NCI-H2107 treated with DMSO at 0.1 percent for 48 hours (cell line): ENCODE results near the gene TMEM134.
A peak's percentile ranks its signal among the peaks of the same experiment; 100 is the strongest.
"Not testable (repeated sequence)": the region's sequence is repeated elsewhere in the genome, so short reads cannot be mapped to it uniquely, and the experiment has no call there.

Experiments
- DNase-seq: peaks from one replicate; lab custom pipeline; 2025; ENCODE audit not compliant: unreplicated experiment; lab: John Stamatoyannopoulos, UW

The TMEM134 gene, protein sequence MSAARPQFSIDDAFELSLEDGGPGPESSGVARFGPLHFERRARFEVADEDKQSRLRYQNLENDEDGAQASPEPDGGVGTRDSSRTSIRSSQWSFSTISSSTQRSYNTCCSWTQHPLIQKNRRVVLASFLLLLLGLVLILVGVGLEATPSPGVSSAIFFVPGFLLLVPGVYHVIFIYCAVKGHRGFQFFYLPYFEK

DNA sequence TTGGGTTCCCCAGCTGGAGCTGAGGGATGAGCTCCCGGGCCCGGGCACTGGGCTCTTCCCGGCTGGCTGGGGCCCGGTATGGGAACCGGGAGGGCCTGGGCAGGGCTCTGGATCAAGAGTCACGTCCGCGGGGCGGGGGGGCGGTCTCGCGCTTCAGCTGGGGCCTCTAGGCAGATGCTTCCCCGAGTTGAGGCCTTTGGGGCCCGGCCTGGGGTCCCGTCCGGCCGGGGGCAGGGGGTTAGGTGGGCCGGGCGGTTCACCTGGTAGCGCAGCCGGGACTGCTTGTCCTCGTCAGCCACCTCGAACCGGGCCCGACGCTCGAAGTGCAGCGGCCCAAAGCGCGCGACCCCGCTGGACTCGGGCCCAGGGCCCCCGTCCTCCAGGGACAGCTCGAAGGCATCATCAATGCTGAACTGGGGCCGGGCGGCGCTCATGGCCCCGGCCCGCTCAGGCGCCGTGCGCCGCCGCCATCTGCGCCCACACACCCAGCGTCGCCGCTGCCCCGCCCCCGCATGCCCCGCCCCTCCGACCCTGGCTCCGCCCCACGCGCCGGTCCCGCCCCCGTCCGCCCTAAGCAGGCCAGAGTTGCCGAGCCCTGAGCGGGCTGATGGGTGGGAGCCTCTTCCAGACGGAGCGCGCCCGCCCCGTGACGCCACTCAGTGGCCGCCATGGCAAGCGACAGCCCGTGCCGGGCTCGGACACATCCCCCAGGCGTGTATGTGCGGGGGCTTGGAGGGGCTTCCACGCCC, at the start of gene TMEM134:
TSS of gene TMEM134 (minus strand) at position 493 of the 749 bp plus-strand sequence. CDS start at position 434, 59 bp downstream.
- DNase-seq = peak; percentile 54

DNA sequence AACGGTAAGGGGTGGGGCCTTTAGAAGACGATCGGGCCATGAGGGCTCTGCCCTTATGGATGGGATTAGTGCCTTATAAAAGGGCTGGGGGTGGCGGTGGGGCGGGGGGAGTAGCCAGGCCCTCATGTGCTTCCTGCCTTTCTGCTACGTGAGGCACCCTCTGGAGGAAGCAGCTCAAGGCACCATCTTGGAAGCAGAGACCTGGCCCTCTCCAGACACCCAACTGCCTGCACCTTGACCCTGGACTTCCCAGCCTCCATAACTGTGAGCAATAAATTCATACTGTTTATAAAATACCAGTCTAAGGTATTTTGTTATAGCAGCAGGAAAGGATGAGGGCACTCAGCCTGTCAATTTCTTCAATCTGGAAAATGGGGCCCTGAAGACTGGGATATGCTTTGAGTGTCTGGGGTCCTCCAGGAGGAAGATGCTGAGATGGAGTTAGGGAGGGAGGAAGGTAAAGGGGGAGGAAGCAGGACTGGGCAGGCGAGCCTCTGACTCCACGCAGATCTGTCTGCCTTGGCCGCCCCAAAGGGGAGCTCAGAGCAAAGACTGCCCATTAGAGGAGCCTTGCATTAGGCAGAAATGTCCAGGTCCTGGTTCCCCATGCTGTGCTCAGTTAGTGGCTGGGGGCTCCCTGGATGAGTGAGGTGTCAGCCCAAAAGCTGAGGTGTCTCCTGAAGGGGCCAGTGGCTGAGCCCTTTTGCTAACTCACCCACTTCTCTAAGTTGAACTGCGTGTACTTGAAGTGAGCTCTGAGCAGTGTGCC, 48.9 kb upstream of the TMEM134 start:
- no peak for DNase-seq

- no peak for DNase-seq
Measured at GRCh38 chr11:67516806-67517205, 47.8 kb upstream of the TMEM134 start.

GRCh38 chr11:67514116-67514515, 45.1 kb upstream of the TMEM134 start:
- no peak for DNase-seq

DNA sequence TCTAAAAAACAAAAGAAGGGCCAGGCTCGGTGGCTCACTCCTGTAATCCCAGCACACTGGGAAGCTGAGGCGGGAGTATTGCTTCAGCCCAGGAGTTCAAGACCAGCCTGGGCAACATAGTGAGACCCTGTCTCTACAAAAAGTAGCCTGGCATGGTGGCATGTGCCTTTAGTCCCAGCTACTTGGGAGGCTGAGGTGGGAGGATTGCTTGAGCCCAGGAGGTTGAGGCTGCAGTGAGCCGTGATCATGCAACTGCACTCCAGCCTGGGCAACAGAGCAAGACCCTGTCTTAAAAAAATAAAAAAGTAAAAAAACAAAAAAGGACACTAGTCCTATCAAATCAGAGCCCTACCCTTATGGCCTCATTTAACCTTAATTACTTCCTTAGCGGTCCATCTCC, 42.5 kb upstream of the TMEM134 start:
- DNase-seq = not testable (repeated sequence)

- DNase-seq = no peak
Measured at GRCh38 chr11:67510023-67510345, 40.9 kb upstream of the TMEM134 start.

- DNase-seq = peak; percentile 89
Measured at GRCh38 chr11:67508486-67509121, 39.6 kb upstream of the TMEM134 start.

- peak; percentile 90 for DNase-seq
Measured at GRCh38 chr11:67507864-67508485, 38.9 kb upstream of the TMEM134 start, which contains the start of gene CDK2AP2. CDK2AP2 (minus strand) TSS chr11:67508162; CDS start chr11:67508082, 80 bp downstream.

DNA sequence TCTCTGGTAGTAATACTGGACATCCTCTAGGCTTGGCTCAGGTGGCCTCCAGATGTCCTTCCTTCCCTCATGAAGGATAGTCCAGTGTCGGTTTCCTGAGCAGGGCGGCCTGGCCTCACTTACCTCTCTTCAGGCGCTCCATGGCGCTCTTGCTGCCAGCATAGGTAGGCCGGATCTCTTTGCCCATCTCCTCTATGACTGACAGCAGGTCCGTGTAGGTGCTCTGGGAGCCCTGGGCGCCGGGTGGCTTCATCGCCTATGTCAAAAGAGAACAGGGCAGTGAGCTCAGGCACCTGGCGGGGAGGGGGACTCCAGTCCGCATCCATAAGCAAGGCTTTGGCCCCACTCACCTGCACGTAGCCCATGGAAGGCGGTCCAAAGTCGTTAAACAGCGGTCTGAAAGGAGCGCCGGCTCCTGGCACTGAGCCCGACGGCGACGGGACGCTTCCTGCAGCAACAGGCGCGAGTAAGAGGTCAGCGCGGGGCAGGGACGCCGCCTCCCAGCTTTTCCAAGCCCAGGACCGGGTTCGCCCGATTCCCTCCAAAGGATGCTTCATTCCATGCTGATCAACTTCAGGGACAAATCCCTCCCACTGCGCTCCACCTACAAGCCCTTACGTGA, 38.3 kb upstream of the TMEM134 start:
- no peak for DNase-seq

GRCh38 chr11:67506426-67507051, 37.5 kb upstream of the TMEM134 start:
- DNase-seq = no peak

GRCh38 chr11:67505605-67506396, 36.8 kb upstream of the TMEM134 start:
- peak; percentile 31 for DNase-seq

DNA sequence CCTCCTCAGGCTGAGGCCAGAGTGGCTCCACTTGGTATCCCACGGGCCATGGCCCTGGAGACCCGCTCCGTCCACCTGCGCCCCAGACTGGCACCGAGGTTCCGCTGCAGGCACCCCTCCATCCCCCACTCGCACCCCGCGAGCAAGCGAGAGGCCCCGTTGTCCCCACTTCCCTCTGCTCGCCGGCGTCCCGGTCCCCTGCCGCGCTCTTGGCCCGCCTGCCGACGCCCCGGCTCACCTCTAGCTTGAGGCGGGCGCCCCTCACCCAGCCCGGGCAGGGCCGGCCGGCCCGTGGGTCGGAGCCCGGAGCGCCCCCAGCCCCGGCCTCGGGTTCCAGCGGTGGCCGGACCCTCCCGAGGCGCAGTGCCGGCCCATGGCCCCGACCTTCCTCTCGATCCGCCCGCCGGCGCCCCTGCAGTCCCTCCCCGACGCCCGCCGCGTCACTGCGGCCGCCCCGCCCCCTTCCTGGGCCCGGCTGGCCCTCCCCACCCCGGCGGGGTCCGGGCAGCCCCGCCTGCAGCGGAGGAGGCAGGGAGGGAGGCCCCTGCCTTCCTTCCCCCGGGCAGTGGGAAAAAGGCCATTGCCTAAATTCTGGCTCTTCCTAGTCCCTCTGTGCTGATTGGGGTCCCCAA, 36.0 kb upstream of the TMEM134 start, which contains the start of gene PITPNM1:
TSS of gene PITPNM1 (minus strand) at position 414 of the 632 bp plus-strand sequence. CDS start 1,183 bp downstream, outside the sequence.
- DNase-seq = no peak

DNA sequence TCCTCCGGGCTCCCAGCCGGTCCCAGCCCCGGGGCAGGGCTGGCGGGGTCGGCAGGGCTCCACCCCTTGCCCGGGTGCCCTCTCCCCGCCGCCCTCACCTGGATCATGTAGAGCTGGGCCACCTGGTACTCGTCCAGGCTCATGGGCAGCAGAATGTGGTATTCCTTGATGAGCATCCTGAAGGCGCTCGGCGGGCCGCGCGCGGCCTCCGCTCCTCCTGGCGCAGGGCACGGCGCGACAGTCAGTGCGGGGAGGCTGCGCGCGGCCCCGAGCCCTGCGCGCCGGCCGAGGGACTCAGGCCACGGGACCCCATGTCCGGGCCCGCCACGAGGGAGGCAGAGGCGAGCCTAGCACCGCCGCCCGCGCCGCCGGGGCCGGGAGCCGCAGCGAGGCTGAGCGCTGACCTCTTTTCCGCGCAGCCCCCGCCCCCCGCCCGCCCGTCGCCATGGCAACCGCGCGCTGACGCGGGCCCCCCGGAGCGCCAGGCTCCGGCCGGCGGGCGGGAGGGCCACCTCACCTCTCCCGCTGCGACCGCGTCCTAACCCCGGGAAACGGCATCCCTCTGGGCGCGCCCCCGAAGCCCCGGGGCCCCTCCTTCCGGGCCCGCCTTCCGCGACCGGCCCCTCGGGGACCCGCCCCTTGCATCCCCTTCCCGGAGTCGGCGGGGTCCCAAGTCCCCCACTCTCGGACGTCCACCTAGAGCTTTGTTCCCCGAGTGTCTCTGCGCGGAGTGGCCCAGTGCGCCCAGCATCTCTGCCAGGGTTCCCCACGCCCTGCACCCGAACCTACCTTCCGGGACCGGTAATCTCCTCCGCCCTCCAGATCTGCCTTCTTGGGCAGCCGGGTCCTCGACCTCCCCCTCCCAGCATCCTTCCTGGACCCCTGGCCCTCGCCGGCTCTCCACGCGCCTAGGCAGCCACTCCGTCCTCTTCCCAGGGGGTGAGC, 35.2 kb upstream of the TMEM134 start:
- DNase-seq = no peak

- DNase-seq = no peak
Measured at GRCh38 chr11:67503119-67504004, 34.3 kb upstream of the TMEM134 start.

- no peak for DNase-seq
Measured at GRCh38 chr11:67502328-67502979, 33.4 kb upstream of the TMEM134 start.

DNA sequence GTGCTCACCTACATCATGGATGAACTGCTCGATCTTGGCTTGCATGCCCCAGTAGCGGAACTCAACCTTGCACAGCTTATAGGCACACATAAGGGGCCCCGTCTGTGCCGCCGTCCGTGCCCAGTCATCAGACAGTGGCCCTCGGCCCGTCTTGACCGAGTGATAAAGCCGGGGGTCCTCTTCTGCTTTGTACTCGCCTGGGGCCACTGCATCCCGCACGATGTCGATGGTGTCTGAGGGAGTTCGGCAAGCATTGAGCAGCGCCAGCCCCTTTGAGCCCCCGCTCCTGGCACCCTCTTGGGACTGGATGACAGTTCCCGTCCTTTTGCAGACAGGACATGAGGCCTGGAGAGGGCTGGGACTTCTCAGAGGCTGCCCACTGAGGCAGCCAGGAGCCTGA, 32.8 kb upstream of the TMEM134 start:
- no peak for DNase-seq
